Esophagus muscularis mucosa (tissue), 4 donors: Measurements from ENCODE around the gene GPR37L1. TPM values are rescaled to one million over a fixed set of nuclear protein-coding genes. Genes with fewer than 3 reads are reported as not detected.

Experiments
- DNase-seq: peaks from one replicate; pipeline ENCODE4 v3.0.0-alpha.2; 2017; ENCODE audit errors: extremely low spot score
- H3K27ac ChIP-seq, 4 donors: fragments of 200-600 bp; sonication (generic); replicated peaks in 1 of 4; 1 replicate in 3 of 4; 2 replicates in 1 of 4; pipeline ENCODE4 v1.5.1; 2016 to 2019; ENCODE audit warnings: mild to moderate bottlenecking in 1 of 4
- H3K27me3 ChIP-seq, 4 donors: fragments of 200-600 bp; sonication (generic); one replicate each; pipeline versions ENCODE4 v1.5.1 to v1.6.0; 2016 to 2019
- H3K36me3 ChIP-seq, 4 donors: fragments of 200-600 bp; sonication (generic); one replicate each; pipeline ENCODE4 v1.5.1; 2016 to 2019
- H3K4me1 ChIP-seq, 4 donors: fragments of 200-600 bp; sonication (generic); one replicate each; pipeline ENCODE4 v1.5.1; 2016 to 2019
- H3K4me3 ChIP-seq, 4 donors: fragments of 200-600 bp; sonication (generic); 1 replicate in 2 of 4; 2 replicates in 2 of 4; pipeline ENCODE4 v1.5.1; 2016 to 2019; ENCODE audit warnings: mild to moderate bottlenecking in 4 of 4, moderate library complexity in 1 of 4
- H3K9me3 ChIP-seq, 4 donors: fragments of 200-600 bp; sonication (generic); 1 replicate in 3 of 4; 2 replicates in 1 of 4; pipeline ENCODE4 v1.5.1; 2016 to 2019
- CTCF ChIP-seq, 3 experiments: fragments of 200-600 bp in 2 of 3; fragments of 450-650 bp in 1 of 3; sonication (generic) in 2 of 3; IDR thresholded peaks; one replicate each; pipeline ENCODE4 v1.5.1; 2017 to 2019; ENCODE audit warnings: antibody characterized with exemption in 3 of 3, mild to moderate bottlenecking in 2 of 3, moderate library complexity in 1 of 3
- EP300 ChIP-seq: sonication (generic); formaldehyde crosslinking; IDR thresholded peaks from one replicate; pipeline ENCODE4 v1.6.1; 2017; ENCODE audit warnings: antibody characterized with exemption
- POLR2A ChIP-seq: fragments of 450-650 bp; IDR thresholded peaks from one replicate; pipeline ENCODE4 v1.6.1; 2017; ENCODE audit warnings: antibody characterized with exemption, moderate library complexity, mild to moderate bottlenecking, low read depth
- POLR2AphosphoS5 ChIP-seq, 2 donors: sonication (generic); formaldehyde crosslinking; IDR thresholded peaks; one replicate each; pipeline ENCODE4 v1.6.1; 2017; ENCODE audit warnings: antibody characterized with exemption in 2 of 2
- WGBS: methylation state at CpG from one replicate; pipeline ENCODE4 v1.1.5; 2018; 5-methylcytosine and 5-hydroxymethylcytosine counted together
- intact Hi-C: fragments of 100-400 bp; cut with DNase I; formaldehyde crosslinking; loops from one replicate; pipeline ENCODE4 v1.15.1; 2023
- total RNA-seq, 4 donors: library from RNA; depleted of rRNA; stranded (reverse); fragments of >200 nt; gene quantifications; one replicate each; pipeline versions ENCODE4 v1.1.0 to v1.2.1, GENCODE V29; 2016

GPR37L1 gene
- total RNA-seq, 4 donors from 2014 or later: 0.17 to 0.69 (median 0.58) TPM; not detected in 1

GRCh38 chr1:202125611-202126010, 2.9 kb downstream of the GPR37L1 start:
- TF ChIP-seq EP300 (no peak), POLR2A (no peak), POLR2AphosphoS5 (IDR thresholded peaks at IDR 0.05) (no peak), CTCF (IDR thresholded peaks at IDR 0.05) (no peak)
- H3K27me3 ChIP-seq: no peaks in the 10 kb centered on the region
- H3K36me3 ChIP-seq: no peaks in the 10 kb centered on the region
- DNase-seq: no peak
- WGBS: 94% methylated on average over 8 of the region's 8 CpGs
- H3K4me1 ChIP-seq: peaks cover 9 to 30% (median 22%) of the 10 kb centered on the region in 4 donors
- H3K4me3 ChIP-seq: no peak overlapping the region
- H3K27ac ChIP-seq: no peak overlapping the region
- intact Hi-C loops: no loop called here
- no peaks in the 10 kb centered on the region for H3K9me3 ChIP-seq

- no peaks in the 10 kb centered on the region for H3K27me3 ChIP-seq
- no peak overlapping the region for H3K4me3 ChIP-seq
- no peaks in the 10 kb centered on the region for H3K9me3 ChIP-seq
- DNase-seq: no peak
- TF ChIP-seq EP300 (no peak), POLR2AphosphoS5 (IDR thresholded peaks at IDR 0.05) (no peak), POLR2A (no peak), CTCF (IDR thresholded peaks at IDR 0.05) (no peak)
- WGBS: 46% methylated on average over 5 of the region's 9 CpGs
- peaks cover 14 to 38% (median 30%) of the 10 kb centered on the region in 4 donors for H3K4me1 ChIP-seq
- H3K27ac ChIP-seq: no peak overlapping the region
- intact Hi-C loops: no loop called here
- no peaks in the 10 kb centered on the region for H3K36me3 ChIP-seq
These were observed 3.7 kb downstream of the GPR37L1 start for GRCh38 chr1:202126426-202126825.

DNA sequence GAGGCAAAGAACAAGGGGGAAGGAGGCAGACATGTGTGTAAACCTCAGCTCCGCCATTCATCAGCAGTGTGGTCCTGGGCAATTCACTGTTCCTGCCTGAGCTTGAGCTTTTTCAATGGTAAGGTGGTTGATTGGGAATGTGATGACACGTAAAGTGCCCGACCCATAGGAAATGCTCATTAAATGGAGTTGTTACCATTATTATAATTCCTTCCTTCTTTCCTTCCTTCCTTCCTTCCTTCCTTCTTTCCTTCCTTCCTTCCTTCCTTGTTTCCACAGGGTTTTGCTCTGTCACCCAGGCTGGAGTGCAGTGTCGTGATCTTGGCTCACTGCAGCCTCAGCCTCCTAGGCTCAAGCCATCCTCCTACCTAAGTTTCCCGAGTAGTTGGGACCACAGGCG, 4.3 kb downstream of the GPR37L1 start:
- intact Hi-C loops: no loop called here
- no peaks in the 10 kb centered on the region for H3K9me3 ChIP-seq
- H3K4me1 ChIP-seq: peaks cover 20 to 44% (median 36%) of the 10 kb centered on the region in 4 donors
- no peaks in the 10 kb centered on the region for H3K36me3 ChIP-seq
- H3K27ac ChIP-seq: no peak overlapping the region
- DNase-seq: no peak
- H3K4me3 ChIP-seq: no peak overlapping the region
- TF ChIP-seq CTCF (IDR thresholded peaks at IDR 0.05): no peak
- H3K27me3 ChIP-seq: no peaks in the 10 kb centered on the region
- WGBS: 90% methylated on average over 6 of the region's 6 CpGs

DNA sequence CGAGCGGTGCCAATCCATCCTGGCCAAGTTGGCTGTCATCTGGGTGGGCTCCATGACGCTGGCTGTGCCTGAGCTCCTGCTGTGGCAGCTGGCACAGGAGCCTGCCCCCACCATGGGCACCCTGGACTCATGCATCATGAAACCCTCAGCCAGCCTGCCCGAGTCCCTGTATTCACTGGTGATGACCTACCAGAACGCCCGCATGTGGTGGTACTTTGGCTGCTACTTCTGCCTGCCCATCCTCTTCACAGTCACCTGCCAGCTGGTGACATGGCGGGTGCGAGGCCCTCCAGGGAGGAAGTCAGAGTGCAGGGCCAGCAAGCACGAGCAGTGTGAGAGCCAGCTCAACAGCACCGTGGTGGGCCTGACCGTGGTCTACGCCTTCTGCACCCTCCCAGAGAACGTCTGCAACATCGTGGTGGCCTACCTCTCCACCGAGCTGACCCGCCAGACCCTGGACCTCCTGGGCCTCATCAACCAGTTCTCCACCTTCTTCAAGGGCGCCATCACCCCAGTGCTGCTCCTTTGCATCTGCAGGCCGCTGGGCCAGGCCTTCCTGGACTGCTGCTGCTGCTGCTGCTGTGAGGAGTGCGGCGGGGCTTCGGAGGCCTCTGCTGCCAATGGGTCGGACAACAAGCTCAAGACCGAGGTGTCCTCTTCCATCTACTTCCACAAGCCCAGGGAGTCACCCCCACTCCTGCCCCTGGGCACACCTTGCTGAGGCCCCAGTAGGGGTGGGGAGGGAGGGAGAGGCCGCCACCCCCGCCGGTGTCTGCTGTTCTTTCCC, 5.3 kb downstream of the GPR37L1 start:
- H3K4me3 ChIP-seq: no peak overlapping the region
- H3K4me1 ChIP-seq: peaks cover 25 to 45% (median 38%) of the 10 kb centered on the region in 4 donors
- no peaks in the 10 kb centered on the region for H3K27me3 ChIP-seq
- peak overlapping the region in 1 of 4 donors; percentile 18 for H3K27ac ChIP-seq
- 97% methylated on average over 18 of the region's 26 CpGs for WGBS
- peaks cover 0 to 5% (median 3%) of the 10 kb centered on the region in 4 donors for H3K36me3 ChIP-seq
- TF ChIP-seq CTCF (IDR thresholded peaks at IDR 0.05): no peak
- TF ChIP-seq EP300: no peak
- no peak for TF ChIP-seq POLR2A
- no peak for TF ChIP-seq POLR2AphosphoS5 (IDR thresholded peaks at IDR 0.05)
- no peak for DNase-seq
- no peaks in the 10 kb centered on the region for H3K9me3 ChIP-seq
- intact Hi-C loops: no loop called here
